Testis (tissue), 3 donors: ENCODE results near the gene APOBEC3A. TPM values are rescaled to one million over a fixed set of nuclear protein-coding genes. Genes with fewer than 3 reads are reported as not detected.

Experiments
- DNase-seq: peaks from one replicate; pipeline ENCODE4 v3.0.0-alpha.2; 2019
- H3K27ac ChIP-seq, 2 donors: fragments of 200-600 bp; sonication (generic); one replicate each; pipeline ENCODE4 v1.5.1; 2019
- H3K27me3 ChIP-seq: fragments of 200-600 bp; sonication (generic); one replicate; pipeline ENCODE4 v1.5.1; 2019
- H3K36me3 ChIP-seq: fragments of 200-600 bp; sonication (generic); one replicate; pipeline ENCODE4 v1.5.1; 2017; ENCODE audit warnings: low read depth; ENCODE audit errors: missing control alignments
- H3K4me1 ChIP-seq: fragments of 200-600 bp; sonication (generic); one replicate; pipeline ENCODE4 v1.5.1; 2019
- H3K4me3 ChIP-seq, 2 donors: fragments of 200-600 bp; sonication (generic); one replicate each; pipeline ENCODE4 v1.5.1; 2017 to 2019
- H3K9me3 ChIP-seq: fragments of 200-600 bp; sonication (generic); one replicate; pipeline ENCODE4 v1.5.1; 2017
- CTCF ChIP-seq, 3 experiments: fragments of 450-650 bp in 2 of 3; fragments of 200-600 bp in 1 of 3; sonication (generic) in 1 of 3; IDR thresholded peaks; one replicate each; pipeline ENCODE4 v1.5.1; 2016 to 2019; ENCODE audit warnings: antibody characterized with exemption in 3 of 3, mild to moderate bottlenecking in 2 of 3, moderate library complexity in 1 of 3
- POLR2A ChIP-seq: fragments of 450-650 bp; IDR thresholded peaks from one replicate; pipeline ENCODE4 v1.6.1; 2017; ENCODE audit warnings: antibody characterized with exemption, mild to moderate bottlenecking, moderate library complexity
- WGBS, 2 donors: methylation state at CpG; one replicate each; pipeline ENCODE4 v1.1.5; 2018; 5-methylcytosine and 5-hydroxymethylcytosine counted together
- intact Hi-C: fragments of 100-400 bp; cut with DNase I; formaldehyde crosslinking; loops from one replicate; pipeline ENCODE4 v1.15.1; 2023; ENCODE audit warnings: low total_unique reads
- polyA plus RNA-seq: library from polyadenylated mRNA; stranded (reverse); fragments of 350-450 nt; fragmentation: Illumina TruSeq; extraction: RNeasy Lipid Tissue Mini Kit (QIAGEN cat#74804); gene quantifications from one replicate; pipeline ENCODE4 v1.2.3, GENCODE V29; 2014; ENCODE audit warnings: low read depth, low replicate concordance; ENCODE audit not compliant: insufficient read depth
- total RNA-seq, 2 donors: library from RNA; depleted of rRNA; stranded (reverse); fragments of >200 nt; gene quantifications; one replicate each; pipeline ENCODE4 v1.2.3, GENCODE V29; 2016

Gene APOBEC3A
- total and polyA plus RNA-seq, 3 donors from 2014 or later: 0.50 to 1.1 TPM; not detected in 1

- intact Hi-C loops: no loop called here
- Histone ChIP-seq H3K4me3 (no peak overlapping the region), H3K4me1 (no peaks in the 10 kb centered on the region), H3K27me3 (no peaks in the 10 kb centered on the region), H3K9me3 (no peaks in the 10 kb centered on the region), H3K27ac (no peak overlapping the region), H3K36me3 (no peaks in the 10 kb centered on the region)
- DNase-seq: no peak
- no peak for TF ChIP-seq POLR2A
- TF ChIP-seq CTCF (IDR thresholded peaks at IDR 0.05): no peak
- WGBS, 2 donors: 75 to 84% methylated on average over 6 to 15 of the region's 15 CpGs
Observed at GRCh38 chr22:38953577-38954413, 3.6 kb upstream of the APOBEC3A start.

DNA sequence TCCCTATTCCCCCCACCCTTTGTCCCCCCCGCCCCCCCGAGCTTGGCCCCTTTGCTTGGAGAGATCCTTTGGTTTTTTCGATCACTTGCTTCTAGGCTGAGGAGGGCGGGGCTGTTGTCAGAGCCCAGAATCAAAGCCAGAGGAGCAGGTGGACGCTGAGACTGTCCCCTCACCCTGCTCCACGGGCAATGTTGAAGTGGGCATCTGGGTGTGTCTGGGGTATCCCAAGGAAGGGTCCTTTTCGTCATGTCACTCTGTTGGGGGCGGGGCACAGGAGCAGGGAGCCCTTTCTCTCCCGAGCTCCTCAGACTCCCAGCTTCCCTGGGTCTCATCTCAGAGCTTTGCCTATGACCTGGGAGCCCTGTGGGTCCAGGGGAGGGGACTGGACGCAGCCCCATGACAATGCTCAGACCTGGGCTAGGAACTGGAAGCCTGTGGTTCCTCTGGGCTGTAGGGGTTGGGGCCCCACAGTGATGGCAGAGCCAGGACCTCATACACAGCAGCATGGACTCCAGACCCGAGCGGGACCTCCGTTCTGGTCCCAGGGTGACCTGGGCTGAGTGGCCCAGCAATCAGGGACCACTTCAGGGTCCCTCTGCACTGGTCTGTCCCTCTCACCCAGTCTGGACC is 2.9 kb upstream of the APOBEC3A start:
- 78 to 90% methylated on average over 4 to 12 of the region's 13 CpGs for WGBS, 2 donors
- intact Hi-C loops: no loop called here
- Histone ChIP-seq H3K4me1 (no peaks in the 10 kb centered on the region), H3K27ac (no peak overlapping the region), H3K4me3 (no peak overlapping the region), H3K9me3 (no peaks in the 10 kb centered on the region), H3K27me3 (no peaks in the 10 kb centered on the region), H3K36me3 (no peaks in the 10 kb centered on the region)
- no peak for DNase-seq
- TF ChIP-seq POLR2A (no peak), CTCF (IDR thresholded peaks at IDR 0.05) (no peak)

DNA sequence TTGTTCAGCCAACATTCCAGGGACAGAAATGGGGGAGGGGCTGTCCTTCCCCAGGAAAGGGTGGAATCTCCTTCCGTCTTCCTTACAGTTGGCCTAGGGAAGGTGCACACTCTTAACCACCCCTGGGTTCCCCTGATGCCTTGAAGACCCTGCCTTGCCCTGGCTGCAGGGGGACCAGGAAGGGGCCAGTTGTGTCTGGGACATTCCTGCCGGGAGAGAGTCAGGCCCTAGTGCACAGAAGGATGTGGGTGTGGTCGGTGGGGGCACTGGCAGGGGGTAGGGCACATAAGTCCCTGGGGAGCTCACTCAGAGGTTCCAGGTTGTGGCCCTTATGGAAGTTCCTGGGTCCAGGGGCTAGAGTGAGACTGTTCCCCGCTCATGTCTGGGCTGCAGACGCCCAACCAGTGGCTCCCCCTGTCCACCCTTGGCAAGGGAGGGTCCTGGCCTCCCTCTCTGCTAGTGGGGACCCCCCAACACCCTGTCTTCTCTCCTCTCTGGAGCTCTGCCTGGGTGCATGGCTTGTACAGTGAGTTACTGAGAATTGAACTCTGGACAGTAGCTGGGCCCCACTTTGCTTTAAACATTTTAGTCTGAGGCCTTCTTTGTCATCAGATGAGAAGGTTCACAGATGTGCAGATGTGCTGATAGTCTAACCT is 2.0 kb upstream of the APOBEC3A start:
- no peaks in the 10 kb centered on the region for H3K27me3 ChIP-seq
- H3K36me3 ChIP-seq: no peaks in the 10 kb centered on the region
- H3K4me3 ChIP-seq: no peak overlapping the region
- DNase-seq: no peak
- no peaks in the 10 kb centered on the region for H3K4me1 ChIP-seq
- no peak overlapping the region for H3K27ac ChIP-seq
- 75 to 83% methylated on average over 5 of the region's 5 CpGs for WGBS, 2 donors
- intact Hi-C loops: no loop called here
- no peaks in the 10 kb centered on the region for H3K9me3 ChIP-seq
- no peak for TF ChIP-seq CTCF (IDR thresholded peaks at IDR 0.05)
- TF ChIP-seq POLR2A: no peak

DNA sequence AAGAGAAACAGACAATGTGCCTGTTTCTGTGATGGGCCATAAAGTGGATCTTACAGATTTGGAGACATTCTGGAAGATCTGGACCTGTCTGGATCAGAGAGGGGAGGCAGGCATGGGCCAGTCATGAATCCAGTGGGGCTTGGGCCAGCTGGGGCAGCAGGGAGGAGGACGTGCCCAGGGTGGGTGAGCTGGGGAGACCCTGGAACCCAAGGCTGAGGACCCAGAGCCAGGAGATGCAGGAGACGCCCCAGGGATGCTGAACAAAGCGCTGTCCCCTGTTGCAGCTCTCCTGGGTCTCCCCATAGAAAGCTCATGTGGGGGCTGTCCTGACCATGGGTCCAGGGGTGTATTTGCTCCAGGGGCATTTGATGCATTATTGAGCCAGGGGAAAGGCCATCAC is 1.5 kb upstream of the APOBEC3A start:
- 90 to 91% methylated on average over 3 of the region's 3 CpGs for WGBS, 2 donors

More for the DNA sequence above, 1.5 kb upstream of the APOBEC3A start:
- no peaks in the 10 kb centered on the region for H3K9me3 ChIP-seq
- no peaks in the 10 kb centered on the region for H3K4me1 ChIP-seq
- H3K4me3 ChIP-seq: no peak overlapping the region
- TF ChIP-seq POLR2A: no peak
- no peak for TF ChIP-seq CTCF (IDR thresholded peaks at IDR 0.05)
- intact Hi-C loops: no loop called here
- H3K36me3 ChIP-seq: no peaks in the 10 kb centered on the region
- no peak for DNase-seq
- no peaks in the 10 kb centered on the region for H3K27me3 ChIP-seq
- H3K27ac ChIP-seq: no peak overlapping the region
